ENCODE results near the gene MSANTD1.

DNA sequence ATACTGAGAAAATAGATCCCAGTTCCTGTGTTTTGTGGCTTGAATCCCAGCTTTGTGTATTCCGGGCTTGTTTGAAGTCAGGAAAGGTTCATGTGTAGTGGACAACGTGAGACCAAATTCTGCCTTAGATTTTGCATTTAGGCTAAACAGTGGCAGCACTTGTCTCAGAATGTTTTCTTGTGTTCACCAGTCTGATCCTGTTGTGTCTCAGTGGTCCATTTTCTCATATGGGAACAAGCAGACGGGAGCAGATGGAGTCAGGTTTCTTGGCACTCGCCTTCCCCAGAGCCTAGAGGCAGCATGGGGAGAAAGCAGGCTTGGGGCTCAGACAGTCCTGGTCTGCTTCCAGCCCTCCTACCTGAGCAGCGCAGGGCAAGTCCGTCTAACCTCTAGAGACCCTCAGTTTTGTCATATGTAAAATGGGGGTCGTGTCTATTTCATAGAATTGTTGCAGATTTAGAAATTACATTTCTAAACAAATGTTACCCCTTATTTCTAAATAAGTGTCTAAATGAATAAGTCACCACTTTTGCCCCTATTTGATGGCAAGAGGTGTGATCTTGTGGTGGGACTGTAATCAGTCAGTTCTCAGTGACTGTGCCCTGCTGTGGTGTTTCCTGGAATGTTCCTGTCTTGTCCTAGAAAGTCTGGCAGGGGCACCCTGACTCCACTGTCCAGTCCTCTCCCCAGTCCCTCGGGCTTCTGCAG, 28.3 kb upstream of the MSANTD1 start:
- TF ChIP-seq, protein P1, sequence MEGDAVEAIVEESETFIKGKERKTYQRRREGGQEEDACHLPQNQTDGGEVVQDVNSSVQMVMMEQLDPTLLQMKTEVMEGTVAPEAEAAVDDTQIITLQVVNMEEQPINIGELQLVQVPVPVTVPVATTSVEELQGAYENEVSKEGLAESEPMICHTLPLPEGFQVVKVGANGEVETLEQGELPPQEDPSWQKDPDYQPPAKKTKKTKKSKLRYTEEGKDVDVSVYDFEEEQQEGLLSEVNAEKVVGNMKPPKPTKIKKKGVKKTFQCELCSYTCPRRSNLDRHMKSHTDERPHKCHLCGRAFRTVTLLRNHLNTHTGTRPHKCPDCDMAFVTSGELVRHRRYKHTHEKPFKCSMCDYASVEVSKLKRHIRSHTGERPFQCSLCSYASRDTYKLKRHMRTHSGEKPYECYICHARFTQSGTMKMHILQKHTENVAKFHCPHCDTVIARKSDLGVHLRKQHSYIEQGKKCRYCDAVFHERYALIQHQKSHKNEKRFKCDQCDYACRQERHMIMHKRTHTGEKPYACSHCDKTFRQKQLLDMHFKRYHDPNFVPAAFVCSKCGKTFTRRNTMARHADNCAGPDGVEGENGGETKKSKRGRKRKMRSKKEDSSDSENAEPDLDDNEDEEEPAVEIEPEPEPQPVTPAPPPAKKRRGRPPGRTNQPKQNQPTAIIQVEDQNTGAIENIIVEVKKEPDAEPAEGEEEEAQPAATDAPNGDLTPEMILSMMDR (conservative IDR thresholded peaks at IDR 0.05), result no peak
- TF ChIP-seq ZFX (IDR thresholded peaks at IDR 0.05), result no peak

Measured in C4-2B (cell line).